Stimulated activated CD4-positive, alpha-beta T cell treated with anti-CD3 and anti-CD28 coated beads, TNF-alpha, amount 100 ng/mL, for 1 hour (primary cell): ENCODE data around the gene CPAMD8.
"Not testable (repeated sequence)": the region's sequence is repeated elsewhere in the genome, so short reads cannot be mapped to it uniquely, and the experiment has no call there.

Experiments
- DNase-seq, 3 donors: peaks; one replicate each; pipeline ENCODE4 v3.0.0-alpha.2; 2020; ENCODE audit warnings: low read depth in 3 of 3, low spot score in 1 of 3

Gene CPAMD8

GRCh38 chr19:17004386-17004785 is 22.2 kb downstream of the CPAMD8 start:
- DNase-seq = no peak

- no peak for DNase-seq
Measured at GRCh38 chr19:17002455-17002854, 24.2 kb downstream of the CPAMD8 start.

GRCh38 chr19:17001603-17002183 is 24.9 kb downstream of the CPAMD8 start:
- peak; percentile 25 to 61 (median 33) for DNase-seq

GRCh38 chr19:16998635-16999194 is 27.9 kb downstream of the CPAMD8 start:
- no peak for DNase-seq

- not testable (repeated sequence) for DNase-seq
Measured at GRCh38 chr19:16996838-16997490, 29.6 kb downstream of the CPAMD8 start.

- no peak for DNase-seq
Measured at GRCh38 chr19:16988661-16989060, 37.9 kb downstream of the CPAMD8 start.

GRCh38 chr19:16985403-16985802 is 41.2 kb downstream of the CPAMD8 start:
- DNase-seq = no peak

GRCh38 chr19:16982586-16982985 is 44.0 kb downstream of the CPAMD8 start:
- DNase-seq = not testable (repeated sequence)

- no peak for DNase-seq
Measured at GRCh38 chr19:16978839-16979802, 47.5 kb downstream of the CPAMD8 start.

- no peak for DNase-seq
Measured at GRCh38 chr19:16978156-16978555, 48.5 kb downstream of the CPAMD8 start.

GRCh38 chr19:16977306-16977705 is 49.3 kb downstream of the CPAMD8 start:
- no peak for DNase-seq

GRCh38 chr19:16976446-16976845 is 50.2 kb downstream of the CPAMD8 start:
- DNase-seq = no peak

- no peak for DNase-seq
Measured at GRCh38 chr19:16970821-16971220, 55.8 kb downstream of the CPAMD8 start.

- no peak for DNase-seq
Measured at GRCh38 chr19:16969135-16969534, 57.5 kb downstream of the CPAMD8 start.

GRCh38 chr19:16960996-16961822 is 65.4 kb downstream of the CPAMD8 start:
- not testable (repeated sequence) for DNase-seq

GRCh38 chr19:16958277-16958676 is 68.3 kb downstream of the CPAMD8 start:
- not testable (repeated sequence) for DNase-seq

- no peak for DNase-seq
Measured at GRCh38 chr19:16957855-16958254, 68.8 kb downstream of the CPAMD8 start.

GRCh38 chr19:16957151-16957701 is 69.4 kb downstream of the CPAMD8 start:
- no peak for DNase-seq

GRCh38 chr19:16955161-16955560 is 71.4 kb downstream of the CPAMD8 start:
- DNase-seq = no peak

- DNase-seq = no peak
Measured at GRCh38 chr19:16952046-16952445, 74.6 kb downstream of the CPAMD8 start.
